ENCODE results near the gene EFHB. TPM values are rescaled to one million over a fixed set of nuclear protein-coding genes. Genes with fewer than 3 reads are reported as not detected.
A peak's percentile ranks its signal among the peaks of the same experiment; 100 is the strongest.

EFHB gene
- total and polyA plus RNA-seq, 2 of the 13 experiments (the other 11 are each of a cell fraction or from before 2014, with no cell fraction given) = 0.15 to 0.42 TPM

GRCh38 chr3:19947549-19948225 lies 13.7 kb upstream of the EFHB start (continued):
- TF ChIP-seq ZNF205 (CRISPR knock-in tag; IDR thresholded peaks at IDR 0.05) = no peak
- no peak for TF ChIP-seq FOXP4 (CRISPR knock-in tag; IDR thresholded peaks at IDR 0.05)
- TF ChIP-seq ZNF232 (CRISPR knock-in tag; IDR thresholded peaks at IDR 0.05; ENCODE audit: borderline replicate concordance) = no peak
- no peak for TF ChIP-seq ZNF589 (CRISPR knock-in tag; conservative IDR thresholded peaks at IDR 0.05)
- no peak for TF ChIP-seq KDM2A (CRISPR knock-in tag; IDR thresholded peaks at IDR 0.05; ENCODE audit: borderline replicate concordance, low read depth)
- no peak for TF ChIP-seq ZBTB46 (CRISPR knock-in tag; IDR thresholded peaks at IDR 0.05; ENCODE audit: borderline replicate concordance)
- TF ChIP-seq, protein P1, sequence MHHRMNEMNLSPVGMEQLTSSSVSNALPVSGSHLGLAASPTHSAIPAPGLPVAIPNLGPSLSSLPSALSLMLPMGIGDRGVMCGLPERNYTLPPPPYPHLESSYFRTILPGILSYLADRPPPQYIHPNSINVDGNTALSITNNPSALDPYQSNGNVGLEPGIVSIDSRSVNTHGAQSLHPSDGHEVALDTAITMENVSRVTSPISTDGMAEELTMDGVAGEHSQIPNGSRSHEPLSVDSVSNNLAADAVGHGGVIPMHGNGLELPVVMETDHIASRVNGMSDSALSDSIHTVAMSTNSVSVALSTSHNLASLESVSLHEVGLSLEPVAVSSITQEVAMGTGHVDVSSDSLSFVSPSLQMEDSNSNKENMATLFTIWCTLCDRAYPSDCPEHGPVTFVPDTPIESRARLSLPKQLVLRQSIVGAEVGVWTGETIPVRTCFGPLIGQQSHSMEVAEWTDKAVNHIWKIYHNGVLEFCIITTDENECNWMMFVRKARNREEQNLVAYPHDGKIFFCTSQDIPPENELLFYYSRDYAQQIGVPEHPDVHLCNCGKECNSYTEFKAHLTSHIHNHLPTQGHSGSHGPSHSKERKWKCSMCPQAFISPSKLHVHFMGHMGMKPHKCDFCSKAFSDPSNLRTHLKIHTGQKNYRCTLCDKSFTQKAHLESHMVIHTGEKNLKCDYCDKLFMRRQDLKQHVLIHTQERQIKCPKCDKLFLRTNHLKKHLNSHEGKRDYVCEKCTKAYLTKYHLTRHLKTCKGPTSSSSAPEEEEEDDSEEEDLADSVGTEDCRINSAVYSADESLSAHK (CRISPR knock-in tag; IDR thresholded peaks at IDR 0.05; ENCODE audit: borderline replicate concordance) = no peak
- no peak for TF ChIP-seq ZC3H13 (CRISPR knock-in tag; IDR thresholded peaks at IDR 0.05)
- no peak for TF ChIP-seq KLF9 (CRISPR knock-in tag; IDR thresholded peaks at IDR 0.05; ENCODE audit: low read depth)
- no peak for TF ChIP-seq MIXL1 (CRISPR knock-in tag; IDR thresholded peaks at IDR 0.05)
- TF ChIP-seq TFAP4 (IDR thresholded peaks at IDR 0.05; ENCODE audit: borderline replicate concordance, low read depth) = no peak
- TF ChIP-seq ATM (IDR thresholded peaks at IDR 0.05; ENCODE audit: borderline replicate concordance) = no peak
- TF ChIP-seq TCF7 (IDR thresholded peaks at IDR 0.05; ENCODE audit: low read depth) = no peak
- 0 out of 2 replicates have a peak, but pooled peaks have one; percentile 36 for TF ChIP-seq ZNF619 (CRISPR knock-in tag; IDR thresholded peaks at IDR 0.05)
- TF ChIP-seq, protein P2, sequence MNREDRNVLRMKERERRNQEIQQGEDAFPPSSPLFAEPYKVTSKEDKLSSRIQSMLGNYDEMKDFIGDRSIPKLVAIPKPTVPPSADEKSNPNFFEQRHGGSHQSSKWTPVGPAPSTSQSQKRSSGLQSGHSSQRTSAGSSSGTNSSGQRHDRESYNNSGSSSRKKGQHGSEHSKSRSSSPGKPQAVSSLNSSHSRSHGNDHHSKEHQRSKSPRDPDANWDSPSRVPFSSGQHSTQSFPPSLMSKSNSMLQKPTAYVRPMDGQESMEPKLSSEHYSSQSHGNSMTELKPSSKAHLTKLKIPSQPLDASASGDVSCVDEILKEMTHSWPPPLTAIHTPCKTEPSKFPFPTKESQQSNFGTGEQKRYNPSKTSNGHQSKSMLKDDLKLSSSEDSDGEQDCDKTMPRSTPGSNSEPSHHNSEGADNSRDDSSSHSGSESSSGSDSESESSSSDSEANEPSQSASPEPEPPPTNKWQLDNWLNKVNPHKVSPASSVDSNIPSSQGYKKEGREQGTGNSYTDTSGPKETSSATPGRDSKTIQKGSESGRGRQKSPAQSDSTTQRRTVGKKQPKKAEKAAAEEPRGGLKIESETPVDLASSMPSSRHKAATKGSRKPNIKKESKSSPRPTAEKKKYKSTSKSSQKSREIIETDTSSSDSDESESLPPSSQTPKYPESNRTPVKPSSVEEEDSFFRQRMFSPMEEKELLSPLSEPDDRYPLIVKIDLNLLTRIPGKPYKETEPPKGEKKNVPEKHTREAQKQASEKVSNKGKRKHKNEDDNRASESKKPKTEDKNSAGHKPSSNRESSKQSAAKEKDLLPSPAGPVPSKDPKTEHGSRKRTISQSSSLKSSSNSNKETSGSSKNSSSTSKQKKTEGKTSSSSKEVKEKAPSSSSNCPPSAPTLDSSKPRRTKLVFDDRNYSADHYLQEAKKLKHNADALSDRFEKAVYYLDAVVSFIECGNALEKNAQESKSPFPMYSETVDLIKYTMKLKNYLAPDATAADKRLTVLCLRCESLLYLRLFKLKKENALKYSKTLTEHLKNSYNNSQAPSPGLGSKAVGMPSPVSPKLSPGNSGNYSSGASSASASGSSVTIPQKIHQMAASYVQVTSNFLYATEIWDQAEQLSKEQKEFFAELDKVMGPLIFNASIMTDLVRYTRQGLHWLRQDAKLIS (CRISPR knock-in tag; IDR thresholded peaks at IDR 0.05) = no peak
- no peak for TF ChIP-seq ZNF451 (CRISPR knock-in tag; IDR thresholded peaks at IDR 0.05)
- TF ChIP-seq ATAD3A (CRISPR knock-in tag; IDR thresholded peaks at IDR 0.05) = no peak
- no peak for TF ChIP-seq RFX1 (IDR thresholded peaks at IDR 0.05)
- no peak for TF ChIP-seq EED (CRISPR knock-in tag; IDR thresholded peaks at IDR 0.05)
- no peak for TF ChIP-seq BHLHE40 (IDR thresholded peaks at IDR 0.05; ENCODE audit: low read length)
- TF ChIP-seq CHD2 (IDR thresholded peaks at IDR 0.05; ENCODE audit: low read depth, low read length) = no peak

Measured in HepG2 (cell line).